Trophoblast cell (in vitro differentiated cells and primary cell): Measurements from ENCODE around the gene CMKLR1.

Source experiments
- DNase-seq, 2 donors: peaks; one replicate each; pipeline ENCODE4 v3.0.0-alpha.2; 2016
- H2AFZ ChIP-seq: 2 replicates; pipeline ENCODE4 v1.6.1; 2013; ENCODE audit warnings: low read length, moderate library complexity, mild to moderate bottlenecking; ENCODE audit not compliant: insufficient read depth, poor library complexity
- H2AK5ac ChIP-seq: 2 replicates; pipeline ENCODE4 v1.6.1; 2013; ENCODE audit warnings: mild to moderate bottlenecking, low read length
- H2BK120ac ChIP-seq: 2 replicates; pipeline ENCODE4 v1.6.1; 2013; ENCODE audit warnings: low read length, mild to moderate bottlenecking, moderate library complexity; ENCODE audit not compliant: insufficient read depth, poor library complexity
- H2BK12ac ChIP-seq: 2 replicates; pipeline ENCODE4 v1.6.1; 2013; ENCODE audit warnings: mild to moderate bottlenecking, low read length, moderate library complexity
- H2BK5ac ChIP-seq: 2 replicates; pipeline ENCODE4 v1.6.1; 2013; ENCODE audit warnings: low read length, low read depth, moderate library complexity, mild to moderate bottlenecking; ENCODE audit not compliant: poor library complexity
- H3K14ac ChIP-seq: 2 replicates; pipeline ENCODE4 v1.6.1; 2013; ENCODE audit warnings: mild to moderate bottlenecking, low read length
- H3K18ac ChIP-seq: 2 replicates; pipeline ENCODE4 v1.6.1; 2013; ENCODE audit warnings: mild to moderate bottlenecking, low read length
- H3K23ac ChIP-seq: 2 replicates; pipeline ENCODE4 v1.6.1; 2013; ENCODE audit warnings: low read length
- H3K27ac ChIP-seq: 2 replicates; pipeline ENCODE4 v1.5.1; 2013; ENCODE audit warnings: low read depth, mild to moderate bottlenecking, inconsistent platforms, low read length, moderate library complexity
- H3K27me3 ChIP-seq: 2 replicates; pipeline ENCODE4 v1.6.1; 2013; ENCODE audit warnings: inconsistent platforms, mild to moderate bottlenecking, low read length, moderate library complexity; ENCODE audit not compliant: insufficient read depth
- H3K36me3 ChIP-seq, 2 experiments: 1 replicate in 1 of 2; 2 replicates in 1 of 2; pipeline ENCODE4 v1.6.1; 2013; ENCODE audit warnings: low read length in 2 of 2, mild to moderate bottlenecking in 2 of 2, moderate library complexity in 1 of 2; ENCODE audit not compliant: insufficient read depth in 2 of 2, control insufficient read depth in 1 of 2
- H3K4ac ChIP-seq: 2 replicates; pipeline ENCODE4 v1.6.1; 2013; ENCODE audit warnings: low read depth, mild to moderate bottlenecking, low read length, moderate library complexity
- H3K4me1 ChIP-seq, 2 experiments: 1 replicate in 1 of 2; 2 replicates in 1 of 2; pipeline ENCODE4 v1.6.1; 2013; ENCODE audit warnings: low read length in 2 of 2, mild to moderate bottlenecking in 2 of 2, moderate library complexity in 1 of 2; ENCODE audit not compliant: insufficient read depth in 2 of 2, control insufficient read depth in 1 of 2
- H3K4me2 ChIP-seq: 2 replicates; pipeline ENCODE4 v1.6.1; 2013; ENCODE audit warnings: inconsistent platforms, mild to moderate bottlenecking, low read length, moderate library complexity
- H3K4me3 ChIP-seq: 2 replicates; pipeline ENCODE4 v1.5.1; 2013; ENCODE audit warnings: mild to moderate bottlenecking, low read depth, low read length, inconsistent platforms
- H3K79me1 ChIP-seq: one replicate; pipeline ENCODE4 v1.6.1; 2013; ENCODE audit warnings: low read length
- H3K79me2 ChIP-seq: 2 replicates; pipeline ENCODE4 v1.6.1; 2013; ENCODE audit warnings: low read length, mild to moderate bottlenecking; ENCODE audit not compliant: control insufficient read depth, insufficient read depth, poor library complexity
- H3K9ac ChIP-seq: 2 replicates; pipeline ENCODE4 v1.6.1; 2013; ENCODE audit warnings: mild to moderate bottlenecking, low read length
- H3K9me3 ChIP-seq: 2 replicates; pipeline ENCODE4 v1.6.1; 2013; ENCODE audit warnings: low read depth, mild to moderate bottlenecking, control low read depth, inconsistent platforms, low read length; ENCODE audit not compliant: insufficient read depth
- H4K12ac ChIP-seq: 2 replicates; pipeline ENCODE4 v1.6.1; 2013; ENCODE audit warnings: low read depth, mild to moderate bottlenecking, low read length, moderate library complexity
- H4K8ac ChIP-seq: 2 replicates; pipeline ENCODE4 v1.6.1; 2013; ENCODE audit warnings: low read depth, mild to moderate bottlenecking, low read length, moderate library complexity
- H4K91ac ChIP-seq: one replicate; pipeline ENCODE4 v1.6.1; 2013; ENCODE audit warnings: low read depth, mild to moderate bottlenecking, low read length, moderate library complexity
- WGBS: extraction: QIAGEN DNeasy Blood & Tissue Kit; methylation state at CpG from one replicate; pipeline ENCODE4 v1.1.7; 2013; ENCODE audit warnings: missing lambda C conversion rate; ENCODE audit not compliant: insufficient read length, insufficient coverage; ENCODE audit errors: extremely low coverage; 5-methylcytosine and 5-hydroxymethylcytosine counted together

CMKLR1 gene

GRCh38 chr12:108296945-108297344 lies 42.2 kb downstream of the CMKLR1 start:
- Histone ChIP-seq H4K8ac (no peak overlapping the region), H3K36me3 (no peaks in the 10 kb centered on the region), H3K79me2 (no peaks in the 10 kb centered on the region), H3K9me3 (peaks cover 6% of the 10 kb centered on the region), H3K4me3 (no peak overlapping the region), H3K14ac (no peak overlapping the region), H3K23ac (no peak overlapping the region), H2BK5ac (no peak overlapping the region), H2AFZ (no peak overlapping the region), H3K27ac (no peak overlapping the region), H3K79me1 (no peaks in the 10 kb centered on the region), H4K91ac (no peak overlapping the region), H3K4ac (no peak overlapping the region), H2AK5ac (no peak overlapping the region), H3K4me1 (peaks cover 0 to 5% of the 10 kb centered on the region in 2 experiments), H3K9ac (no peak overlapping the region), H3K18ac (no peak overlapping the region), H4K12ac (no peak overlapping the region), H2BK12ac (no peak overlapping the region), H2BK120ac (no peak overlapping the region), H3K27me3 (no peaks in the 10 kb centered on the region), H3K4me2 (no peak overlapping the region)
- DNase-seq: no peak
- WGBS: no CpG with 5 or more reads among the region's 3 CpGs

GRCh38 chr12:108295641-108296040 lies 43.5 kb downstream of the CMKLR1 start:
- Histone ChIP-seq H2BK12ac (no peak overlapping the region), H3K79me1 (no peaks in the 10 kb centered on the region), H3K4ac (no peak overlapping the region), H2AK5ac (no peak overlapping the region), H3K79me2 (no peaks in the 10 kb centered on the region), H3K27me3 (no peaks in the 10 kb centered on the region), H4K12ac (no peak overlapping the region), H4K8ac (no peak overlapping the region), H3K23ac (no peak overlapping the region), H2BK5ac (no peak overlapping the region), H4K91ac (no peak overlapping the region), H3K4me1 (peaks cover 0 to 5% of the 10 kb centered on the region in 2 experiments), H3K36me3 (no peaks in the 10 kb centered on the region), H3K18ac (no peak overlapping the region), H2AFZ (no peak overlapping the region), H3K14ac (no peak overlapping the region), H3K9ac (no peak overlapping the region), H3K4me2 (no peak overlapping the region), H3K27ac (no peak overlapping the region), H3K9me3 (peaks cover 8% of the 10 kb centered on the region), H2BK120ac (no peak overlapping the region), H3K4me3 (no peak overlapping the region)
- WGBS: no CpG with 5 or more reads among the region's 8 CpGs
- DNase-seq: no peak

GRCh38 chr12:108289350-108290161 lies 49.6 kb downstream of the CMKLR1 start:
- Histone ChIP-seq H3K27ac (no peak overlapping the region), H2BK12ac (no peak overlapping the region), H2AFZ (no peak overlapping the region), H3K23ac (no peak overlapping the region), H3K18ac (no peak overlapping the region), H3K79me2 (no peaks in the 10 kb centered on the region), H3K4me3 (no peak overlapping the region), H3K4me1 (no peaks in the 10 kb centered on the region), H2BK120ac (no peak overlapping the region), H3K79me1 (no peaks in the 10 kb centered on the region), H3K9ac (no peak overlapping the region), H2AK5ac (no peak overlapping the region), H2BK5ac (no peak overlapping the region), H3K4ac (no peak overlapping the region), H4K8ac (no peak overlapping the region), H4K12ac (no peak overlapping the region), H3K14ac (no peak overlapping the region), H3K27me3 (no peaks in the 10 kb centered on the region), H3K4me2 (no peak overlapping the region), H3K9me3 (peaks cover 8% of the 10 kb centered on the region), H3K36me3 (no peaks in the 10 kb centered on the region), H4K91ac (no peak overlapping the region)
- WGBS: no CpG with 5 or more reads among the region's 11 CpGs
- DNase-seq: no peak

- Histone ChIP-seq H3K79me1 (no peaks in the 10 kb centered on the region), H3K27me3 (no peaks in the 10 kb centered on the region), H3K4me1 (no peaks in the 10 kb centered on the region), H3K9me3 (peaks cover 4% of the 10 kb centered on the region), H3K36me3 (no peaks in the 10 kb centered on the region), H3K18ac (no peak overlapping the region), H2BK12ac (no peak overlapping the region), H3K4me3 (no peak overlapping the region), H4K91ac (no peak overlapping the region), H3K4me2 (no peak overlapping the region), H2AFZ (no peak overlapping the region), H4K8ac (no peak overlapping the region), H3K4ac (no peak overlapping the region), H3K27ac (no peak overlapping the region), H2BK120ac (no peak overlapping the region), H2BK5ac (no peak overlapping the region), H3K9ac (no peak overlapping the region), H3K79me2 (no peaks in the 10 kb centered on the region), H4K12ac (no peak overlapping the region), H3K23ac (no peak overlapping the region), H2AK5ac (no peak overlapping the region), H3K14ac (no peak overlapping the region)
- 100% methylated on average over 1 of the region's 3 CpGs for WGBS
- DNase-seq: no peak
These were observed 51.9 kb downstream of the CMKLR1 start for GRCh38 chr12:108287227-108287626.
